GF-D8 (cell line): Measurements from ENCODE around the gene STK40.
A peak's percentile ranks its signal among the peaks of the same experiment; 100 is the strongest.

ENCODE experiments used
- DNase-seq: peaks from one replicate; lab custom pipeline; 2025; lab: John Stamatoyannopoulos, UW

The STK40 gene

GRCh38 chr1:36397378-36398230 is 11.9 kb upstream of the STK40 start, which contains the start of gene LSM10:
Gene LSM10, minus strand, starts transcription at chr1:36397908. Its CDS starts 3,779 bp downstream, at chr1:36394129.
- peak; percentile 68 for DNase-seq

GRCh38 chr1:36397083-36397377 is 11.3 kb upstream of the STK40 start:
- DNase-seq: no peak

- DNase-seq: no peak
Measured at GRCh38 chr1:36396359-36396758, 10.6 kb upstream of the STK40 start.

GRCh38 chr1:36393686-36394085 is 8.0 kb upstream of the STK40 start:
- no peak for DNase-seq

GRCh38 chr1:36392836-36393235 is 7.1 kb upstream of the STK40 start:
- DNase-seq: no peak

- no peak for DNase-seq
Measured at GRCh38 chr1:36391271-36391670, 5.5 kb upstream of the STK40 start.

GRCh38 chr1:36390411-36390810 is 4.7 kb upstream of the STK40 start:
- DNase-seq: no peak

- DNase-seq: no peak
Measured at GRCh38 chr1:36389999-36390398, 4.3 kb upstream of the STK40 start.

- DNase-seq: no peak
Measured at GRCh38 chr1:36389261-36389660, 3.5 kb upstream of the STK40 start.

GRCh38 chr1:36387141-36387949 is 1.6 kb upstream of the STK40 start:
- DNase-seq: peak; percentile 2

- peak; percentile 96 for DNase-seq
Measured at GRCh38 chr1:36386265-36387140, 779 bp upstream of the STK40 start.

GRCh38 chr1:36384542-36385409 is 948 bp downstream of the STK40 start:
- peak; percentile 44 for DNase-seq

- DNase-seq: no peak
Measured at GRCh38 chr1:36383240-36383639, 2.5 kb downstream of the STK40 start.

- DNase-seq: no peak
Measured at GRCh38 chr1:36382669-36383068, 3.1 kb downstream of the STK40 start.

- no peak for DNase-seq
Measured at GRCh38 chr1:36382231-36382630, 3.5 kb downstream of the STK40 start.

- DNase-seq: no peak
Measured at GRCh38 chr1:36381405-36381804, 4.3 kb downstream of the STK40 start.

- no peak for DNase-seq
Measured at GRCh38 chr1:36380782-36381181, 4.9 kb downstream of the STK40 start.

- DNase-seq: no peak
Measured at GRCh38 chr1:36380143-36380619, 5.5 kb downstream of the STK40 start.

GRCh38 chr1:36377791-36378492 is 7.8 kb downstream of the STK40 start:
- DNase-seq: no peak

- no peak for DNase-seq
Measured at GRCh38 chr1:36372617-36373016, 13.1 kb downstream of the STK40 start.
